Midbrain (tissue), 1 donor: ENCODE data around the gene KNDC1.
"Not testable (repeated sequence)": the region's sequence is repeated elsewhere in the genome, so short reads cannot be mapped to it uniquely, and the experiment has no call there.

ENCODE experiments used
- DNase-seq: peaks from one replicate; lab custom pipeline; 2025; lab: John Stamatoyannopoulos, UW

The KNDC1 gene

DNA sequence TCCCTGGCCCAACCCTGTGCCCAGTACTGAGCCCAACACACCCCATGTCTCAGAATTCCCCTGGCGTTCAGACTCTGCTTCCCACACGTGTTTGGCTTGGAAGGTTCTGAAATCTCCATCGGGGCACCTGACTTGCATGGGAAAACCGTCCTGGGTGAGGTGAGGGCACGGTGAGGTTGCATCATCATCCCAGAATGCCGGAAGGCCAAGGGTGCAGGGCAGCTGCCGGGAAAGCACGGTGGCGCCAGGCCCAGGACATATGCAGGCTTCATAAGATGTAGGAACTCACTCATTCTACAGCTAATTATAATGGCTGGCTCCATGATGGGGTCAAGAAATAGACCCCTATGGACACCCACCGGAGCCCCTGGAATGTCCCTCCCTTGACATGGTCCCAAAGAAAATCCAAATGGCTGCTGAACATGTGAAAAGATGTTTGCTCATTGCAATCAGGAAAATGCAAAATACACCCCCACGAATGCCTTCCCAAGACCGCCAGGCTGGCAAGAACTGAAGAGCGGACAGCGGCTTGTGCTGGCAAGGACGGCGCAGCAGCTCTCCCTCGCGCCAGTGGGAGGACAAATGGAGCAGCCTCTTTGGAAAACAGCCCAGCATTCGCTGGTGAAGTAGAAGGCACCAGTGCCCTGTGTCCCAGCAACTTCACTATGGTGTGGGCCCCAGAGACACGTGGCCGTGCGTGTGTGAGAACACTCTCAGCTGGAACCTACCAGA, 2.3 kb downstream of the KNDC1 start:
- peak; percentile 74 for DNase-seq

DNA sequence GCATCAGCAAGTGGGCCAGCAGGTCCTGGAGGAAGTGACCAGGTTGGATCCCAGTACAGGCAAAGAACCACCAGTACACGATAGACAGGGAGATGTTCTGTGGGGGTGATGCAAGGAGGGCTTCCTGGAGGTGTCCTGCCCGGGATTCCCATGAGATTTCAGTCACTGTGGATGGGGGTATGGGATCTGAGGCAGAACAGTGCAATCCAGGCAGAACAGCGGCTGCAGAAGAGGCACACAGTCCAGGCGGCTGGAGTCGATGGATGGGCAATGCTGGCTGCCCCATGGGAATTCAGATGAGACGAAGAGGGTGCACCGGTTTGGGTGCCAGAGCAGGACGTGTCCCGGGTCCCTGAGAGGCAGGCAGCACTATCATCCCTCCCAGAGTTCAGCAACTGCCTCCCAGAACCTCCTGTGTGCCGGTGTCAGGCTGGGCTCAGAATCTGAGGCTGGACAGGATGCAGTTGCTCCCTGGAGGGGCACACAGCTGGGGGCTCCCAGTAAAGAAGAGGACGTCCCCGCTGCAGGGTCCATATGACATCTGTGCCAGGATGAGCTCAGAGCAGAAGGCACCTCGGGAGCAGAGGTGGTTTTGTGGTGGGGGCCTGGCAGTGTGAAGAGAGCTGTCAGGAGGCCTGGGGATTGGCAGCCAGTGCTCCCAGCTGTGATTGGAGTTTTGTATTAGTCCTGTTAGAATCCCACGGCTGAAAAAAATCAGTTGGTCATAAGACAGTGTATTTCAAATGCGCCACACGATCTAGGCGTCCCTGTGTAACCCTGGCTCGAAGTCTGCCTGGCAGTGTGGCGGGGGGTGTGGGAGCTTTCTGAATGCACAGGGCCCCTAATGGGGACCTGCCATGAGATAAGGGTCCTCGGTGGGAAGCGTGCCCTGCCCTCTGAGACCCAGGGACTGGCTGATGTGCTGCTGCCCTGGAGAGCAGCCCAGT, 3.2 kb downstream of the KNDC1 start:
- DNase-seq, result peak; percentile 53

DNA sequence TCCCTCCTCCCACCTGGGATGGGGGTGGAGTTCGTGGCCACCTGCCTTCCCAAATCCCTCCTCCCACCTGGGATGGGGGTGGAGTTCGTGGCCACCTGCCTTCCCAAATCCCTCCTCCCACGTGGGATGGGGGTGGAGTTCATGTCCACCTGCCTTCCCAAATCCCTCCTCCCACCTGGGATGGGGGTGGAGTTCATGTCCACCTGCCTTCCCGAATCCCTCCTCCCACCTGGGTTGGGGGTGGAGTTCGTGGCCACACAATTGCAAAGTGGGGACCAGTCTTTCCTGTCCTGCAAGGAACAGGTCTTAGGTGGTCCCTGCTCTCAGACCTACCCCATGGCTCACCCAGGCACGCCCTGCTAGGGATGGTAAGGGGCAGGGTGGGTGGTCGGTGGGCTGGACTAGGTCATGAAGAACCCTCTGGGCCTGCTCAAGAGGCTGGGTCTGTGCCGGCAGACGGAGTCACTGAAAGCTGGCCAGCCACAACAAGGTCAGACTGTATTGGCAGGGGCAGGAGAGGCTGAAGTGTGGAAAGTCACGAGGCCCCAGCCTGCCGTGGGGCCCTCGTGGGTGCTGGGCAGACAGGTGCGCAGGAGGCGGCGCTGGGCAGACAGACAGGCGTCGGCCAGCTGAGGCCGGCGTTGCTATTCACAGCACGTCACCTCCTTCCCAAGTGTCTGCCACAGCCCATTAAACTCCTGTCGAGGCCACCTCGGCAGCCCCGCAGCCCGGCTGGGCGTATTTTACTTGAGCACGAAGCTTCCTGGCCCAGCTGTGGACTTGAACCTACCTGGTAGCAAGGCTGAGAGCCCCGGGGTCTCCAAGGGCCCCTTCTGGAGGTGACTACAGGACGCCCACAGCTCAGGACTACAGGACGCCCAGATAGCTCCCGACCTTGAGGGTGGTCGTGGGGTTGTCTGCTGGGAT, 4.1 kb downstream of the KNDC1 start:
- peak; percentile 22 for DNase-seq

DNA sequence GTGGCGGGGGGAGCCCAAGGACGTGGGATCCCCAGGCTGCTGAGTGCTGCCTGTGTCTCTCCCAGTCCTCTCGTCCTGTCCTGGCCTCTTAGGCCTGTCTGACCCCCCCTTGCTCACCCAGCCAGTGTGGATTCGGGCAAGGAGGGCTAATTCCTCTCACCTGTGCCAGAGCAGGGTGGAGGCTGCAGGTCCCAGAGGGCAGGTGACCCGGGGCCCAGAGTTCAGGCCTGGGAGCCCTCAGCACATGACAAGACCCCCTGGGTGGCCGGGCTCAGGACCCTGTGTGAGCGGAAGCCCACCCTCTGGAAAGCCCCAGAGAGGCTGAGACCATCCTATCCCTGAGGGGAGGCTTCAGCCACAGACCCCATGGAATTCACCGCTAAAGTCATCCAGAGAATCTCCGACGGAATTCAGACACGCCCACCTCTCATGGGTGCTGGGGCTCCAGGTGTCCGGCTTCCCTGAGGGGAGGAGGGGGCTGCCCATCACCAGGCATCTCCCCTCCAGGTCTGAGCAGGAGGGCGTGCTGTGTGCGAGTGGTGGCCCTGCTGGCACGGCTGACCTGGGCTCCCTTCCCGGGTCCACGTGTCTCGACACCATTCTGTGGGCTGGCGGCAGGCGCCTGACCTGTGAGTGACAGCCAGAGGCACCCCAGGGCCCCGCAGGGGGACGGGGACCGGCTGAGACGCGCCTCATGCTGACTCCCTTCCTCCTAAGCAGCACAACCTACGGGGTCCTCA, 5.0 kb downstream of the KNDC1 start:
- no peak for DNase-seq

DNA sequence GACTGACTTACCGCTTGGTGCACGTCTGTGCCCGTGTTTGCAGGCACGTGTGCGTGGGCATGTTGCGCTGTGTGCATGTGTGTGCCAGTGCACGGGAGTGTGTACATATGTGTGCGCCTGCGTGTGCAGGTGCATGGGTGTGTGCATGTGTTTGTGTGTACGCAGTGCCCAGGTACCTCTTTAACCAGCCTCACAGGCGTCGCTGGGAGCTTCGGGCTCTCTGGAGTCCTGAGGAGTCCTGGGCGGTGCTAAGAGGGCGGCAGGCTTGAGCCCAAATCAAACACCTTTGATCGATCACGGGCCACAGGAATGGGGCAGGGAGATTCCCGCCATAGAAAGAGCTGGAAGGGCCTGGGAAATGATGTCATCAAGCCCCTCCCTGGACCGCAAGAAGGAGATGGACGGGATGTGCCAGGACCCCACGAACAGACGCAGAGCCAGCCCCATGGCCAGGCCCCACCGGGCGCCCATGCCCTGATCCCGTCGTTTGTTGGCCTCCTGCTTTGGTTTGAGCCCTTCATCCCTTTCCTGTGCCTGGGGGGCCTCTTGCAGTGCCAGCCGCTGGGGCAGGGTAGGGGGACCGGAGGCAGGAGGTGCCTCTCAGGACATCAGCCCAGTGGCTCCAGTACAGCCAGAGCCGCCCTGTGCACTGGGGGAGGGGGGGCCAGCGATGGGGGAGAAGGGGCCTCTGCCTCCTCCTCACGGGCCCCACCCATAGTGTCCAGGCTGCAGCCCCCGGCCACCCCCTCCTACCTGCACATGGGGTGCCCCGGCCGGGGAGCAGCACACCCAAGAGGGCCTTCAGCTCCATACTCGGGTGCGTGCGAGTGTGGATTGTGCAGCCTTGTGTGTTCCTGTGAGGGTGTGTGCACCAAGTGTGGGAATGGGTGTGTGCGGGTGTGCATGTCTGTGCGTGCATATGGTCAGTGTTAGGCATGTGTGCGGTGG, 5.8 kb downstream of the KNDC1 start:
- no peak for DNase-seq

DNA sequence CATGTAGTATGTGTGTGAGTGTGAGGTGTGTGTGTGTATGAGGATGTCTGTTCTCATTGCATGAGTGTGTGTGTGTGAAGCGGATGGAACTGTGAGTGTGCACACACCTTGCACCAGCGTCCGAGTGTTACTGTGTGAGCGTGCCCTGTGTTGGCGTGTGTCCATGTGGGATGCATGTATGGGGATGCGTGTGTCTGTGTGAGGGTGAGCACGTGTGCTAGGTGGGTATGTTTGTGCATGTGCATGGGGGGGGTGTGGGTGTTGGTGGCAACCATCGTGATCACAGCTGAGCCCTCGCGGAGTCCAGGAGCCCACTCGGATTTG, 6.4 kb downstream of the KNDC1 start:
- no peak for DNase-seq

DNA sequence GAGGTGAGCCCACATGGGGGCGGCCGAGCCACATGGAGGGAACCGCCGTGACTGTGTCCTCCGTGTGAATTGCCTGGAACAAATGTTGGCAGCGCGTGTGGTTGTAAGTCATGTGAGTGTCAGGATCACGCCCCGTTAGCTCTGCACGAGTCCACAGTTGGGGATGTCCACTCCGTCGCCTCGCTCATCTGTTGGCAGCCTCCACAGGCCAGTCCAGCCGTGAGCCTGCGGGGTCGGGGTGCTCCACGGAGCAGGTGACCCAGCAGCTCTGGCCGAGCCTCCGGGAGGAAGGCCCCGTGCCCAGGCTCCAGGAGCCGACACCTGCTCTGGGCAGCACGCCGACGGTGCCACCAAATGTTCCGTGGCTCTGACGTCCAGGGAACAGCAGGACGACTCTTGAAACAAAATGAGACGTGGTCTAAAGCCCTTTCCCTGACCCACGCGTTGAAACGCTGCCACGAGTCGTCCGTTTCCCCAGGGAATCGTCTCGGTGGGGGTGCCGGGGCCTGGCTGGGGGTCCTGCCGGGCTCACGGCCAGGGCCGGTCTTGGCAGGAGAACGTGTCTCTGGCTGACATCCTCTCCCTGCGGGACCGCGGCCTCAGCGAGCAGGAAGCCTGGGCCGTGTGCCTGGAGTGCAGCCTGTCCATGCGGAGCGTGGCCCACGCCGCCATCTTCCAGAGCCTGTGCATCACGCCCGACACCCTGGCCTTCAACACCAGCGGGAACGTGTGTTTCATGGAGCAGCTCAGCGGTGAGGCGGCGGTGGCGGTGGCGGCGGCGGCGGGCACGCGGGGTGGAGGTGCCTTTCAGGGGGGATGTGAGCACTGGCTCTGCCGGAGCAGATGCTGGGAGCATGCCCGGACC, 7.0 kb downstream of the KNDC1 start:
- DNase-seq, result peak; percentile 64

DNA sequence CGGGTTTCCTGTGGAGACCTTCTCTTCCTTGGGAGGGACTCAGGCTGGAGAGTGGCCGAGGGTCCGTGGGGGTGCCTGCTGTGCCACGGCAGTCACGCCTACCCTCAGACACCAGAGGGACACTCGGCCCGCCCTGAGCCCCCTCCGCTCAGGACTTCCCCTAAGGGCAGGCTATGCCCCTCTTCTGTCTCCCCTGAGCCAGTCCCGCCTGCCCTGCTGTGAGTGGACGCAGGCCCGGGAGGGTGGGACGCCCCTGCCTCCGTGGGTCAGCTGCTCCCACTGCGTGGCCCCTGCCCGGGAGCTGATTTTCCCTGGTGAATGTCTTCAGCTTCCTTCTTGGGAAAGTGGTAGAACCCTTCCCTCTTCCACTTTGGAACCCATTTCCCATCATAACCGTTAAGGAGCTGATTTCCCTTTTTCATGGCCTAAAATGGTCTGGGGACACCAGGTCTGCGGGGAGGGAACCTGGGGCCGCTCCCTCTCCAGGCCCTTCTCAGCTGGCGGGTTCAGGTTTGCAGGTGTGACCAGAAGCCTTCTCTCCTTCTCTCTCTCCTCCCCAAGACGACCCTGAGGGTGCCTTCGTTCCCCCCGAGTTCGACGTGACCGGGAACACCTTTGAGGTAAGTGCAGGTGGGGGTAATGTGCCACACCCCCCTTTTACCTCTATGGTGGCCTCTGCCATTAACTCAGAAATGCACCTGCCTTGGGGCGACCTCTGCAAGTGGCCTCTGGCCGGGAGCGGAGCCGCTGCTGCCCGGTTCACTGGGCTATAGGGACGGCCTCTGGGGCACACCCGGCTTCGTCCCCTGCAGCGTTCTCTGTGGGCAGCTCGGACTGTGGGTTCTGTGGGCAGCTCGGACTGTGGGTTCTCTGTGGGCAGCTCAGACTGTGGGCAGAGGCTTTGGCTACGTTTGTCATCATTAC, 7.9 kb downstream of the KNDC1 start:
- no peak for DNase-seq

DNA sequence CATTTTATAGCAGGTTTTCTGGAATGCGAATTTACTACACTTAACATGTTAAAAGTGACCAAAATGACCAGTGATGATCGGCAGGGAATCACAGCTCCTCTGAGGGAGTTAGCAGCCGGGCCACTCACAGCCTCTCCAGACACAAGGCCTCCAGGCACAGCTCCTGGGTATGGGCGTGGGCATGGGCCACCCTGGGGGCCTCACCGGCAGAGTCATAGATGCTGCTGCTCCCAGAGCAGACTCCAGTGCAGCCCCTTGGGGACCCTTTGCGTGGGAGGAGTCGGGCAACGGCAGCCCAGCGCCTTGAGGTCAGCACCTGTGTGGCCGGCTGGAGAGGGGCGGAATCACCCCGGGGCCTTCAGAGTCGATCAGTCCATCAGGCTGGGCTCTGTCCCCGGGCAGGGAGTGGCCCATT, 8.6 kb downstream of the KNDC1 start:
- no peak for DNase-seq

DNA sequence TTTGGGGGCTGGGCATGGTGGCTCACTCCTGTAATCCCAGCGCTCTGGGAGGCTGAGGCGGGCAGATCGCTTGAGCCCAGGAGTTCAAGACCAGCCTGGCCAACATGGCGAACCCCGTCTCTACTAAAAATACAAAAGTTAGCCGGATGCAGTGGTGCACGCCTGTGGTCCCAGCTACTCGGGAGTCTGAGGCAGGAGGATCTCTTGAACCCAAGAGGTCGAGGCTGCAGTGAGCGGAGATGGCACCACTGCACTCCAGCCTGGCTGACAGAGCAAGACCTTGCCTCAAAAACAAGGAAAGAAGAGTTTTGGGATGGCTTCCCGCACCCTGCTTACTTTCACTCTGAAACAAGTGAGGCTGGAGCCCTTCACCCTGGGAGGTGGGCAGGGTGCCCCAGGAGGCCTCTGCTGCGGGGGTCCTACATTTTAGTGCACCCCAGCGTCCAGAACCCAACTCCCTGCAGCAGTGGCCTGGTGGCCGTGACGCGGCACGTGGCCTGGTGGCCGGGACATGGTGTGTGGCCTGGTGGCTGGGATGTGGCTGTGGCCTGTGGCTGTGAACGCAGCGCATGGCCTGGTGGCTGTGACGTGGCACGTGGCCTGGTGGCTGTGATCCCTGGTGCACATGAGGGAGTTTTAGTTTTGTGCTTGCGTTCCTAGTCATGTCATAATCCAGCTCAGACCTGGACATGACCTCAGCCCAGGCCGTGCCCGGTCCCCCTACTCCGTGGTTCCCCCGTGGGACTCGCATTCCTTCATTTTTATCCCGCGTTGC, 9.3 kb downstream of the KNDC1 start:
- DNase-seq, result no peak

DNA sequence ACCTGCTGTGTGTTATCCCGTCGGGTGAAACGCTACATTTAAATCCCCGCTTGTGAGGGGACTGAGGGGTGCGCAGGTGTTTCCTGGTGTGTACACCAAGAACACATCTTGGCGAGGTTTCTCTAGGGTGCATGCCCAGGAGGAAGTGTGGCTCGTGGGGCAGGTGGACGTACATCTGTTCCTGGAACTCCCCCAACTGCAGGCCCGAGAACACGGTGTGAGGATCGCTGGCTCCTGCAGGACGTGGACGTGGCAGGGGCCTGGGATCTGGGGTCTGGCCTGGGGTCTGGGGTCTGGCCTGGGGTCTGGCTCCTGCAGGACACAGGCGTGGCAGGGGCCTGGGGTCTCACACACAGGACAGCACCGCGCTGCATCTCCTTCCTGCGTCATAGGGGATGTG, 10.1 kb downstream of the KNDC1 start:
- no peak for DNase-seq

DNA sequence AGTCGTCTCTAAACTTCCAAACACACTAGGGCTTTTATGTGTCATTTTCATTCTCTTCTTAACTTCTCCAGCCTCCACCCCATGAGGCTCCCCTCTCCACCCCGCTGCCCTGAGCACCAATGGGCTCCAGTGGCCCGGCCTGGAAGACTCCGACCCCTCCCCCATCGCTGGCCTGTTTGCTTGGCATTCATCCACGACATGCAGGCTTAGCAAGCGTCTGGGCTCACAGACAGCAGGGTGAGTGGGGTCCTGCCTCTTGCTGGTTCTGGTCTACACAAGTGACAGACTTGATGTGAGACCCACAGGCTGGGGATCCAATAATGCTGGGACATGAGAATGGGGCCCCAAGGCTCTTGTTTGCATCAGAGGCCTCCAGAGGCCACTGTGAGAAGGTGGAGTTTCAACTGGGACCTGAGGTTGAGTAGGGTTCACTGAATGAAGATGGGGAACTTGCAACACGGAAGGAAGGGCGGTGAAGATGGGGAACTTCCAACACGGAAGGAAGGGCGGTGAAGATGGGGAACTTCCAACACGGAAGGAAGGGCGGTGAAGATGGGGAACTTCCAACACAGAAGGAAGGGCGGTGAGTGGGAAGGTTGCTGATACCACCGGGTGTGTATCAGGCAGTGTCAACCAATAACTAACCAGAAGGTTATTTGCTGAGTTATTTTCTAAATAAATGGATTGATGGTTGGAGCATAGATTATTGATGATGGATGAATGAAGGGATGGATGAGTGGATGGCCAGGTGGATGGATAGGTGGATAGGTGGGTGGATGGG, 14.0 kb downstream of the KNDC1 start:
- no peak for DNase-seq

DNA sequence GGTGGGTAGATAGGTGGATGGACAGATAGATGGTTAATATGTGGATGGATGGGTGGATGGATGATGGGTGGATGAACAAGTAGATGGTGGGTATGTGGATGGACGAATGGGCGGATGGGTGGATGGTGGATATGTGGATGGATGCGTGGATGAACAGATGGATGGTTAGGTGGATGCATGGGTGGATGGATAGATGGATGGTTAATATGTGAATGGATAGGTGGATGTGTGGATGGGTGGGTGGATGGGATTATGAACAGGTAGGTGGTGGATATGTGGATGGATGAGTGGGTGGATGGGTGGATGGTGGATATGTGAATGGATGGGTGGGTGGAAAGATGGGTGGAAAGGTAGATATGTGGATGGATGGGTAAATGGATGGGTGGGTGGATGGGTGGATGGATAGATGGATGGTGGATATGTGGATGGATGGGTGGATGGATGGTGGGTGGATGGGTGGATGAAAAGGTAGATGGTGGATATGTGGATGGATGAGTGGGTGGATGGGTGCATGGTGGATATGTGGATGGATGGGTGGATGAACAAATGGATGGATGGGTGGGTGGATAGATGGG, 14.8 kb downstream of the KNDC1 start:
- no peak for DNase-seq

DNA sequence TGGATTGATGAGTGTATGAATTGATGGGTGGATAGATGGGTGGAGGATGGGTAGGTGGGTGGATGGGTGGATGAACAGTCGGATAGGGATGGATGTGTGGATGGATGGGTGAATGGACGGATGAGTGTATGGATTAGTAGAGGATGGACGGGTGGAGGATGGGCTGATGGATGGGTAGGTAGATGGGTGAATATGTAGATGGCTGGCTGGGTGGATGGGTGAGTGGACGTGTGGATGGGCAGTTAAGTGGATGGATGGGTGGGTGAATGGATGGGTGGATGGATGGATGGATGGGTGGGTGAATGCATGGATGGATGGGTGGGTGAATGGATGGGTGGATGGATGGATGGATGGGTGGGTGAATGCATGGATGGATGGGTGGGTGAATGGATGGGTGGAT, 15.6 kb downstream of the KNDC1 start:
- DNase-seq, result not testable (repeated sequence)

DNA sequence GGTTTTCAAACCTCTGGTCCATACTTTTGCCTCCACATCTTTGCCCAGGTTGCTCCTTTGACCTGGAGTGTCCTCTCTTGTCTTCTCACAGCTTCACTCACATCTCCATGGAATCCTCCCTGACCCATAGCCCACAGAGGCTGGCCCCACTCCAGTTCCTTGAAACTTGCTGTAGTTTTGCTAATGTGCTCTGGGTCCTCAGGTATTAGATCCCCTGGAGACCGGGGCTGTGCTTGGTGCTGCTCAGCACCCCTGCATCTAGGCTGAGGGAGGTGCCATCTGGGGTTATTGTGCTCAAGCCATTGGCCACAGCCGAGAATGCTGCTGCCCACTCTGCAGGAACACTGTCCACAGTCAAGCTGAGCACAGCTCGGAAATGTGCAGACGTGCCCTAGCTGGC, 16.5 kb downstream of the KNDC1 start:
- no peak for DNase-seq
